K562 (cell line): ENCODE measurements around the gene TINCR. TPM values are rescaled to one million over a fixed set of nuclear protein-coding genes. Genes with fewer than 3 reads are reported as not detected.

Experiments
- ARNT ChIP-seq, 2 experiments: fragments of 450-650 bp; IDR thresholded peaks; 2 replicates each; pipeline ENCODE4 v1.6.1; 2016; ENCODE audit warnings: mild to moderate bottlenecking in 1 of 2
- ATF7 ChIP-seq: fragments of 450-650 bp; IDR thresholded peaks from 2 replicates; pipeline ENCODE4 v1.7.1; 2014; ENCODE audit warnings: mild to moderate bottlenecking, moderate library complexity
- BRD4 ChIP-seq: fragments of 200-600 bp; sonication (generic); IDR thresholded peaks from 2 replicates; pipeline ENCODE4 v1.6.1; 2017; ENCODE audit warnings: inconsistent platforms
- CREB1 ChIP-seq, 2 experiments: sonication (generic) in 1 of 2; formaldehyde crosslinking in 1 of 2; IDR thresholded peaks; 2 replicates each; pipeline versions ENCODE4 v1.6.1 to v1.8.0; 2012 to 2022; ENCODE audit warnings: inconsistent platforms in 1 of 2, mild to moderate bottlenecking in 1 of 2, missing genetic modification reagents in 1 of 2, moderate library complexity in 1 of 2
- CTCF ChIP-seq, 3 experiments: IDR thresholded peaks in 2 of 3; conservative IDR thresholded peaks in 1 of 3; 2 replicates each; pipeline ENCODE4 v1.5.1; 2011 to 2012; ENCODE audit warnings: low read length in 3 of 3, mild to moderate bottlenecking in 3 of 3, control low read depth in 2 of 3, improper control_type of control experiment in 1 of 3, inconsistent platforms in 1 of 3, low read depth in 1 of 3, mixed read lengths in 1 of 3, moderate library complexity in 1 of 3; ENCODE audit not compliant: insufficient read depth in 2 of 3
- EWSR1 ChIP-seq: fragments of 450-650 bp; IDR thresholded peaks from 2 replicates; pipeline ENCODE4 v1.6.1; 2018; ENCODE audit warnings: borderline replicate concordance, mild to moderate bottlenecking, low read depth, moderate library complexity; ENCODE audit not compliant: partially characterized antibody
- MGA ChIP-seq: fragments of 450-650 bp; IDR thresholded peaks from 2 replicates; pipeline ENCODE4 v1.6.1; 2016; ENCODE audit warnings: mild to moderate bottlenecking, moderate library complexity
- NCOA2 ChIP-seq, 2 experiments: fragments of 450-650 bp; IDR thresholded peaks; 2 replicates each; pipeline ENCODE4 v1.6.1; 2018; ENCODE audit warnings: mild to moderate bottlenecking in 2 of 2, moderate library complexity in 1 of 2; ENCODE audit not compliant: partially characterized antibody in 2 of 2
- NR4A1 ChIP-seq, 2 experiments: fragments of 250-450 bp in 1 of 2; fragments of 450-650 bp in 1 of 2; sonication (Bioruptor Pico) in 1 of 2; IDR thresholded peaks; 2 replicates each; pipeline versions ENCODE4 v1.4.0 to v1.6.1; 2016 to 2020; ENCODE audit warnings: mild to moderate bottlenecking in 2 of 2, missing compliant biosample characterization in 1 of 2, missing genetic modification characterization in 1 of 2, moderate library complexity in 1 of 2
- TGIF2 ChIP-seq: sonication (generic); formaldehyde crosslinking; IDR thresholded peaks from 2 replicates; pipeline ENCODE4 v1.8.1; 2022; ENCODE audit warnings: mild to moderate bottlenecking, missing genetic modification reagents, moderate library complexity
- ZBTB34 ChIP-seq: fragments of 250-450 bp; sonication (Bioruptor Pico); IDR thresholded peaks from 2 replicates; pipeline ENCODE4 v1.8.0; 2021; ENCODE audit warnings: mild to moderate bottlenecking, moderate library complexity
- ZNF140 ChIP-seq: fragments of 250-450 bp; sonication (Bioruptor Pico); IDR thresholded peaks from 2 replicates; pipeline ENCODE4 v1.8.0; 2021; ENCODE audit warnings: moderate library complexity, mild to moderate bottlenecking, inconsistent platforms
- ZNF253 ChIP-seq: fragments of 250-450 bp; sonication (Bioruptor Pico); conservative IDR thresholded peaks from 2 replicates; pipeline ENCODE4 v1.6.1; 2021; ENCODE audit warnings: mild to moderate bottlenecking
- ZSCAN32 ChIP-seq: fragments of 450-650 bp; formaldehyde crosslinking; IDR thresholded peaks from 2 replicates; pipeline ENCODE4 v1.4.0; 2020; ENCODE audit warnings: mild to moderate bottlenecking, moderate library complexity
- polyA plus RNA-seq, 8 experiments: library from polyadenylated mRNA; depleted of rRNA in 4 of 8; stranded (reverse) in 5 of 8; unstranded in 3 of 8; fragments of >200 nt; fragmentation: Nextera tagmentation in 2 of 8; fragmentation: Illumina TruSeq in 1 of 8; extraction: Ambion mirVana in 2 of 8; extraction: Trizol in 1 of 8; gene quantifications; 2 replicates each; pipeline versions ENCODE4 v1.2.1 to v1.2.3, GENCODE V29; 2011 to 2014; ENCODE audit warnings: inconsistent platforms in 1 of 8, missing spikeins in 1 of 8
- total RNA-seq, 7 experiments: library from RNA; depleted of rRNA in 6 of 7; stranded (reverse); fragments of >200 nt in 6 of 7; fragmentation: Illumina TruSeq in 2 of 7; extraction: Trizol in 2 of 7; gene quantifications; 2 replicates each; pipeline versions ENCODE4 v1.2.1 to v1.2.3, GENCODE V29; 2011 to 2021; ENCODE audit warnings: low replicate concordance in 1 of 7

Gene TINCR
- total and polyA plus RNA-seq, 9 of the 15 experiments (the other 6 are each of a cell fraction or from before 2014, with no cell fraction given), result 0.03 to 0.24 (median 0.09) TPM; not detected in 1

- TF ChIP-seq MGA (no peak), ZSCAN32 (CRISPR knock-in tag) (no peak), ZNF140 (CRISPR knock-in tag) (no peak), ARNT (IDR thresholded peaks at IDR 0.05) (no peak), ATF7 (no peak), BRD4 (no peak), CREB1 (IDR thresholded peaks at IDR 0.05) (no peak), CREB1 (CRISPR knock-in tag; IDR thresholded peaks at IDR 0.05) (no peak), ZBTB34 (CRISPR knock-in tag) (no peak), NR4A1 (CRISPR knock-in tag; IDR thresholded peaks at IDR 0.05) (no peak), NR4A1 (tag; IDR thresholded peaks at IDR 0.05) (no peak), ZNF253 (CRISPR knock-in tag) (no peak), EWSR1 (no peak), NCOA2 (IDR thresholded peaks at IDR 0.05; ENCODE audit: partially characterized antibody in 2 of 2) (no peak), CTCF (IDR thresholded peaks at IDR 0.05 in 2 of 3, conservative IDR thresholded peaks at IDR 0.05 in 1 of 3; ENCODE audit: insufficient read depth in 2 of 3, low read depth in 1 of 3, low read length in 3 of 3) (peak in 1 of 3 experiments; percentile 43; a peak in 2 of 6 replicates), TGIF2 (CRISPR knock-in tag) (no peak)
Measured at GRCh38 chr19:5564930-5565329, 2.8 kb downstream of the TINCR start (continued).
